Stimulated activated CD4-positive, alpha-beta T cell treated with anti-CD3 and anti-CD28 coated beads, Interleukin-4, amount 100 ng/mL, for 24 hours (primary cell): ENCODE measurements around the gene LARP1.
"Not testable (repeated sequence)": the region's sequence is repeated elsewhere in the genome, so short reads cannot be mapped to it uniquely, and the experiment has no call there.

ENCODE experiments used
- DNase-seq: peaks from one replicate; pipeline ENCODE4 v3.0.0-alpha.2; 2020

Gene LARP1

GRCh38 chr5:154755361-154756008, at the start of gene LARP1:
Gene LARP1 (plus strand): TSS chr5:154755377. CDS start chr5:154755758, 381 bp downstream.
- DNase-seq, result no peak

- DNase-seq, result no peak
Observed at GRCh38 chr5:154706416-154706815, 48.8 kb upstream of the LARP1 start.

- DNase-seq, result no peak
Observed at GRCh38 chr5:154707641-154708040, 47.5 kb upstream of the LARP1 start.

- no peak for DNase-seq
Observed at GRCh38 chr5:154708207-154708606, 47.0 kb upstream of the LARP1 start.

- DNase-seq, result no peak
Observed at GRCh38 chr5:154708846-154709245, 46.3 kb upstream of the LARP1 start.

GRCh38 chr5:154709368-154710305, 45.5 kb upstream of the LARP1 start:
- DNase-seq, result no peak

GRCh38 chr5:154712518-154713437, 42.4 kb upstream of the LARP1 start:
- DNase-seq, result no peak

GRCh38 chr5:154713615-154714125, 41.5 kb upstream of the LARP1 start:
- DNase-seq, result no peak

GRCh38 chr5:154714266-154714986, 40.8 kb upstream of the LARP1 start:
- no peak for DNase-seq

GRCh38 chr5:154721481-154722058, 33.6 kb upstream of the LARP1 start:
- DNase-seq, result no peak

GRCh38 chr5:154722097-154722496, 33.1 kb upstream of the LARP1 start:
- no peak for DNase-seq

- DNase-seq, result no peak
Observed at GRCh38 chr5:154722936-154723335, 32.2 kb upstream of the LARP1 start.

GRCh38 chr5:154723740-154724505, 31.3 kb upstream of the LARP1 start:
- no peak for DNase-seq

GRCh38 chr5:154727361-154727760, 27.8 kb upstream of the LARP1 start:
- DNase-seq, result no peak

- DNase-seq, result no peak
Observed at GRCh38 chr5:154728939-154729588, 26.1 kb upstream of the LARP1 start.

GRCh38 chr5:154729613-154730012, 25.6 kb upstream of the LARP1 start:
- no peak for DNase-seq

- DNase-seq, result not testable (repeated sequence)
Observed at GRCh38 chr5:154730761-154731160, 24.4 kb upstream of the LARP1 start.

GRCh38 chr5:154732212-154732611, 23.0 kb upstream of the LARP1 start:
- no peak for DNase-seq

GRCh38 chr5:154734370-154735248, 20.6 kb upstream of the LARP1 start:
- DNase-seq, result no peak
